Measurements from ENCODE around the gene ECD. TPM values are rescaled to one million over a fixed set of nuclear protein-coding genes. Genes with fewer than 3 reads are reported as not detected.

Gene ECD
- total and polyA plus RNA-seq, 2 of the 4 experiments (the other 2 are of a cell fraction) = 22.1 to 32.8 TPM

GRCh38 chr10:73161662-73162061, 6.1 kb downstream of the ECD start:
- ATAC-seq (ENCODE audit: low read depth) = no peak
- in situ Hi-C loops (cut with MboI; ENCODE audit: low sequenced_read_pairs) (no loop called here), dilution Hi-C loops (cut with HindIII; ENCODE audit: low sequenced_read_pairs, unreplicated experiment) (no loop called here), intact Hi-C loops (cut with micrococcal nuclease) (no loop called here)
- Histone ChIP-seq H3K4me2 (ENCODE audit: low read depth, low read length) (no peak overlapping the region), H3K23ac (ENCODE audit: low read depth, low read length) (no peak overlapping the region), H2BK15ac (ENCODE audit: low read depth, low read length) (no peak overlapping the region), H2AK5ac (ENCODE audit: low read depth, low read length) (no peak overlapping the region), H2AK9ac (replicated peaks; ENCODE audit: low read depth, low read length, poor library complexity) (no peak overlapping the region), H3K4ac (ENCODE audit: low read depth, low read length) (no peak overlapping the region), H2BK20ac (ENCODE audit: low read depth, low read length) (no peak overlapping the region), H2BK5ac (ENCODE audit: low read depth, low read length, poor library complexity, severe bottlenecking) (no peak overlapping the region), H3K18ac (ENCODE audit: low read depth, low read length) (no peak overlapping the region), H4K8ac (ENCODE audit: low read depth in 2 of 2, low read length in 2 of 2) (no peak overlapping the region), H2BK120ac (ENCODE audit: low read depth, low read length) (no peak overlapping the region), H4K91ac (ENCODE audit: insufficient read depth, low read depth, low read length) (no peak overlapping the region), H3K79me1 (ENCODE audit: low read depth in 1 of 2, low read length in 2 of 2) (peaks cover 18 to 24% of the 10 kb centered on the region in 2 experiments), H3K56ac (ENCODE audit: extremely low read depth, insufficient read depth, low read length) (no peak overlapping the region), H4K20me1 (ENCODE audit: insufficient read depth, low read length) (peaks cover 10% of the 10 kb centered on the region; the same call in 1 of the 2 replicates), H3K4me3 (ENCODE audit: insufficient read depth, low read depth, low read length) (no peak overlapping the region), H4K5ac (ENCODE audit: low read depth, low read length) (no peak overlapping the region), H3K27ac (ENCODE audit: insufficient read depth, low read length) (no peak overlapping the region), H3K4me1 (ENCODE audit: control insufficient read depth, insufficient read depth, low read length) (no peaks in the 10 kb centered on the region), H3K14ac (replicated peaks; ENCODE audit: low read depth, low read length) (no peak overlapping the region), H3K9ac (ENCODE audit: low read depth, low read length) (no peak overlapping the region), H3K36me3 (ENCODE audit: control insufficient read depth, insufficient read depth, low read length) (peaks cover 17% of the 10 kb centered on the region), H2AFZ (replicated peaks; ENCODE audit: low read length, poor library complexity) (no peak overlapping the region), H3K9me1 (ENCODE audit: insufficient read depth, low read length) (no peaks in the 10 kb centered on the region), H3K9me3 (ENCODE audit: control insufficient read depth, insufficient read depth, low read length) (no peaks in the 10 kb centered on the region), H3K27me3 (ENCODE audit: control insufficient read depth, insufficient read depth, low read length) (no peaks in the 10 kb centered on the region)
- BruUV-seq (replicated peaks) = no TSS peak
- WGBS, 2 experiments (ENCODE audit: extremely low coverage in 2 of 2, insufficient read length in 1 of 2) = no CpG with 5 or more reads among the region's 3 CpGs
- TF ChIP-seq ELK1 (IDR thresholded peaks at IDR 0.05; ENCODE audit: borderline replicate concordance, low read depth, low read length) (no peak), MAZ (IDR thresholded peaks at IDR 0.05; ENCODE audit: borderline replicate concordance, low read depth, low read length) (no peak), CTCF (conservative IDR thresholded peaks at IDR 0.05; ENCODE audit: low read depth, low read length) (no peak), MXI1 (IDR thresholded peaks at IDR 0.05; ENCODE audit: borderline replicate concordance, low read depth, low read length) (no peak), CHD1 (IDR thresholded peaks at IDR 0.05; ENCODE audit: low read depth, low read length) (no peak), RCOR1 (IDR thresholded peaks at IDR 0.05; ENCODE audit: insufficient replicate concordance, low read length) (no peak), MAFK (IDR thresholded peaks at IDR 0.05; ENCODE audit: low read depth, low read length) (no peak), SMC3 (IDR thresholded peaks at IDR 0.05; ENCODE audit: low read depth, low read length) (no peak), POLR2A (IDR thresholded peaks at IDR 0.05; ENCODE audit: low read depth, low read length) (no peak)
- ChIA-PET CTCF (no interaction called here), POLR2A (ENCODE audit: unreplicated experiment) (no interaction called here)
- DNase-seq = no peak
